Stomach smooth muscle (tissue), 2 donors: ENCODE results near the gene PLA2R1.

Source experiments
- H3K27ac ChIP-seq: one replicate; pipeline ENCODE4 v1.7.0; 2013; ENCODE audit warnings: mild to moderate bottlenecking, low read length, inconsistent platforms
- H3K27me3 ChIP-seq, 2 donors: one replicate each; pipeline ENCODE4 v1.7.0; 2013; ENCODE audit warnings: low read length in 2 of 2; ENCODE audit not compliant: insufficient read depth in 2 of 2, control insufficient read depth in 1 of 2
- H3K36me3 ChIP-seq, 2 donors: one replicate each; pipeline ENCODE4 v1.7.0; 2013; ENCODE audit warnings: low read length in 2 of 2; ENCODE audit not compliant: control insufficient read depth in 2 of 2, insufficient read depth in 2 of 2
- H3K4me1 ChIP-seq: one replicate; pipeline ENCODE4 v1.7.0; 2013; ENCODE audit warnings: low read length; ENCODE audit not compliant: control insufficient read depth, insufficient read depth
- H3K4me3 ChIP-seq, 2 donors: one replicate each; pipeline ENCODE4 v1.7.0; 2013; ENCODE audit warnings: low read length in 2 of 2
- H3K9ac ChIP-seq, 2 donors: one replicate each; pipeline ENCODE4 v1.7.0; 2013; ENCODE audit warnings: low read length in 2 of 2, mild to moderate bottlenecking in 1 of 2
- H3K9me3 ChIP-seq, 2 donors: one replicate each; pipeline ENCODE4 v1.7.0; 2013; ENCODE audit warnings: low read length in 2 of 2; ENCODE audit not compliant: control insufficient read depth in 2 of 2
- donor health status: healthy.
- donor health status: Pancreatic carcinoma.

The PLA2R1 gene

GRCh38 chr2:160063271-160063670 is 856 bp upstream of the PLA2R1 start:
- H3K4me1 ChIP-seq, result peaks cover 8% of the 10 kb centered on the region
- H3K9ac ChIP-seq, result no peak overlapping the region
- peak overlapping the region; percentile 47 to 84 for H3K4me3 ChIP-seq
- H3K27ac ChIP-seq, result no peak overlapping the region
- no peaks in the 10 kb centered on the region for H3K27me3 ChIP-seq
- no peaks in the 10 kb centered on the region for H3K9me3 ChIP-seq
- no peaks in the 10 kb centered on the region for H3K36me3 ChIP-seq

- no peaks in the 10 kb centered on the region for H3K9me3 ChIP-seq
- H3K9ac ChIP-seq, result peak overlapping the region; percentile 55 to 63
- peaks cover 8% of the 10 kb centered on the region for H3K4me1 ChIP-seq
- no peaks in the 10 kb centered on the region for H3K36me3 ChIP-seq
- H3K4me3 ChIP-seq, result peak overlapping the region; percentile 47 to 84
- no peak overlapping the region for H3K27ac ChIP-seq
- no peaks in the 10 kb centered on the region for H3K27me3 ChIP-seq
Observed at GRCh38 chr2:160061944-160062291, 497 bp downstream of the PLA2R1 start.

GRCh38 chr2:160061533-160061932 is 882 bp downstream of the PLA2R1 start:
- H3K4me3 ChIP-seq, result peak overlapping the region; percentile 47 to 84
- no peaks in the 10 kb centered on the region for H3K36me3 ChIP-seq
- H3K4me1 ChIP-seq, result peaks cover 8% of the 10 kb centered on the region
- H3K27me3 ChIP-seq, result no peaks in the 10 kb centered on the region
- H3K9me3 ChIP-seq, result no peaks in the 10 kb centered on the region
- H3K27ac ChIP-seq, result no peak overlapping the region
- H3K9ac ChIP-seq, result no peak overlapping the region

GRCh38 chr2:160060297-160060696 is 2.1 kb downstream of the PLA2R1 start:
- no peak overlapping the region for H3K27ac ChIP-seq
- H3K9ac ChIP-seq, result no peak overlapping the region
- H3K27me3 ChIP-seq, result no peaks in the 10 kb centered on the region
- no peaks in the 10 kb centered on the region for H3K9me3 ChIP-seq
- H3K36me3 ChIP-seq, result no peaks in the 10 kb centered on the region
- peaks cover 10% of the 10 kb centered on the region for H3K4me1 ChIP-seq
- no peak overlapping the region for H3K4me3 ChIP-seq

- H3K4me3 ChIP-seq, result no peak overlapping the region
- no peaks in the 10 kb centered on the region for H3K27me3 ChIP-seq
- no peaks in the 10 kb centered on the region for H3K9me3 ChIP-seq
- H3K36me3 ChIP-seq, result no peaks in the 10 kb centered on the region
- H3K27ac ChIP-seq, result no peak overlapping the region
- peaks cover 9% of the 10 kb centered on the region for H3K4me1 ChIP-seq
- H3K9ac ChIP-seq, result no peak overlapping the region
Observed at GRCh38 chr2:160057356-160057755, 5.1 kb downstream of the PLA2R1 start.

GRCh38 chr2:160055726-160056108 is 6.7 kb downstream of the PLA2R1 start:
- Histone ChIP-seq H3K27ac (no peak overlapping the region), H3K27me3 (no peaks in the 10 kb centered on the region), H3K36me3 (no peaks in the 10 kb centered on the region), H3K9ac (no peak overlapping the region), H3K4me1 (peaks cover 14% of the 10 kb centered on the region), H3K9me3 (no peaks in the 10 kb centered on the region), H3K4me3 (no peak overlapping the region)

GRCh38 chr2:160054984-160055725 is 7.3 kb downstream of the PLA2R1 start:
- no peaks in the 10 kb centered on the region for H3K27me3 ChIP-seq
- H3K27ac ChIP-seq, result no peak overlapping the region
- H3K4me1 ChIP-seq, result peaks cover 14% of the 10 kb centered on the region
- H3K36me3 ChIP-seq, result no peaks in the 10 kb centered on the region
- H3K9me3 ChIP-seq, result no peaks in the 10 kb centered on the region
- no peak overlapping the region for H3K9ac ChIP-seq
- no peak overlapping the region for H3K4me3 ChIP-seq

- Histone ChIP-seq H3K27me3 (no peaks in the 10 kb centered on the region), H3K9me3 (no peaks in the 10 kb centered on the region), H3K4me1 (peaks cover 14% of the 10 kb centered on the region), H3K27ac (no peak overlapping the region), H3K9ac (no peak overlapping the region), H3K36me3 (no peaks in the 10 kb centered on the region), H3K4me3 (no peak overlapping the region)
Observed at GRCh38 chr2:160053946-160054345, 8.5 kb downstream of the PLA2R1 start.

GRCh38 chr2:160052531-160052930 is 9.9 kb downstream of the PLA2R1 start:
- Histone ChIP-seq H3K4me1 (peaks cover 14% of the 10 kb centered on the region), H3K27ac (no peak overlapping the region), H3K9me3 (no peaks in the 10 kb centered on the region), H3K36me3 (no peaks in the 10 kb centered on the region), H3K4me3 (no peak overlapping the region), H3K27me3 (no peaks in the 10 kb centered on the region), H3K9ac (no peak overlapping the region)

GRCh38 chr2:160051371-160051800 is 11.0 kb downstream of the PLA2R1 start:
- Histone ChIP-seq H3K4me1 (peaks cover 14% of the 10 kb centered on the region), H3K36me3 (no peaks in the 10 kb centered on the region), H3K4me3 (no peak overlapping the region), H3K27ac (no peak overlapping the region), H3K9me3 (no peaks in the 10 kb centered on the region), H3K27me3 (no peaks in the 10 kb centered on the region), H3K9ac (no peak overlapping the region)

- Histone ChIP-seq H3K27me3 (no peaks in the 10 kb centered on the region), H3K4me3 (no peak overlapping the region), H3K36me3 (no peaks in the 10 kb centered on the region), H3K9ac (no peak overlapping the region), H3K4me1 (peaks cover 10% of the 10 kb centered on the region), H3K9me3 (no peaks in the 10 kb centered on the region), H3K27ac (no peak overlapping the region)
Observed at GRCh38 chr2:160050147-160050546, 12.3 kb downstream of the PLA2R1 start.
